HepG2 (cell line): ENCODE data around the gene PET100. TPM values are rescaled to one million over a fixed set of nuclear protein-coding genes. Genes with fewer than 3 reads are reported as not detected.

Experiments
- ARID5B ChIP-seq: IDR thresholded peaks from 2 replicates; pipeline ENCODE4 v1.4.0; 2020; ENCODE audit warnings: mild to moderate bottlenecking, missing genetic modification reagents
- BCLAF1 ChIP-seq: fragments of 450-650 bp; IDR thresholded peaks from 2 replicates; pipeline ENCODE4 v1.6.1; 2017; ENCODE audit warnings: mild to moderate bottlenecking
- BHLHE40 ChIP-seq: IDR thresholded peaks from 2 replicates; pipeline ENCODE4 v1.6.1; 2011; ENCODE audit warnings: low read length, improper control_type of control experiment
- HNF1B ChIP-seq: sonication (generic); formaldehyde crosslinking; IDR thresholded peaks from 2 replicates; pipeline ENCODE4 v1.5.1; 2020; ENCODE audit warnings: mild to moderate bottlenecking, moderate library complexity, missing genetic modification reagents
- KLF16 ChIP-seq, 2 experiments: sonication (generic) in 1 of 2; formaldehyde crosslinking in 1 of 2; IDR thresholded peaks; 2 replicates each; pipeline versions ENCODE4 v1.6.1 to v1.8.0; 2016 to 2023; ENCODE audit warnings: missing genetic modification reagents in 2 of 2, missing compliant biosample characterization in 1 of 2
- LCORL ChIP-seq, 2 experiments: fragments of 450-650 bp in 1 of 2; sonication (generic) in 1 of 2; formaldehyde crosslinking in 1 of 2; IDR thresholded peaks; 2 replicates each; pipeline versions ENCODE4 v1.5.0 to v1.6.1; 2017 to 2020; ENCODE audit warnings: antibody characterized with exemption in 1 of 2, missing genetic modification reagents in 1 of 2
- PCBP2 ChIP-seq: fragments of 200-400 bp; formaldehyde crosslinking; optimal IDR thresholded peaks from 2 replicates; pipeline ENCODE3; 2018; ENCODE audit warnings: low read length, low read depth; ENCODE audit not compliant: poor library complexity, severe bottlenecking
- TSC22D2 ChIP-seq: sonication (generic); formaldehyde crosslinking; IDR thresholded peaks from 2 replicates; pipeline ENCODE4 v1.5.1; 2020; ENCODE audit warnings: missing genetic modification reagents, mild to moderate bottlenecking, borderline replicate concordance
- ZBTB21 ChIP-seq: sonication (generic); formaldehyde crosslinking; IDR thresholded peaks from 2 replicates; pipeline ENCODE4 v1.4.0; 2020; ENCODE audit warnings: missing genetic modification reagents
- ZFYVE20 ChIP-seq: sonication (generic); formaldehyde crosslinking; IDR thresholded peaks from 2 replicates; pipeline ENCODE4 v1.8.0; 2023; ENCODE audit warnings: low read depth, mild to moderate bottlenecking, moderate library complexity, missing genetic modification reagents, borderline replicate concordance
- ZNF207 ChIP-seq: fragments of 450-650 bp; IDR thresholded peaks from 2 replicates; pipeline ENCODE4 v1.6.1; 2016; ENCODE audit warnings: antibody characterized with exemption, borderline replicate concordance
- ZNF431 ChIP-seq: sonication (generic); formaldehyde crosslinking; IDR thresholded peaks from 2 replicates; pipeline ENCODE4 v1.9.0; 2022; ENCODE audit warnings: missing genetic modification reagents, low read depth, mild to moderate bottlenecking, borderline replicate concordance
- ZNF484 ChIP-seq: sonication (generic); formaldehyde crosslinking; IDR thresholded peaks from 2 replicates; pipeline ENCODE4 v1.5.1; 2020; ENCODE audit warnings: mild to moderate bottlenecking, low read depth, missing genetic modification reagents, borderline replicate concordance
- ZNF510 ChIP-seq: sonication (generic); formaldehyde crosslinking; IDR thresholded peaks from 2 replicates; pipeline ENCODE4 v1.4.0; 2020; ENCODE audit warnings: low read depth, mild to moderate bottlenecking, missing genetic modification reagents
- ZNF552 ChIP-seq: sonication (generic); formaldehyde crosslinking; IDR thresholded peaks from 2 replicates; pipeline ENCODE4 v1.9.0; 2022; ENCODE audit warnings: missing genetic modification reagents, mild to moderate bottlenecking, borderline replicate concordance
- ZNF724P ChIP-seq: sonication (generic); formaldehyde crosslinking; IDR thresholded peaks from 2 replicates; pipeline ENCODE4 v1.8.0; 2022; ENCODE audit warnings: missing genetic modification reagents, borderline replicate concordance
- ZNF770 ChIP-seq: sonication (generic); formaldehyde crosslinking; IDR thresholded peaks from 2 replicates; pipeline ENCODE4 v1.5.0; 2020; ENCODE audit warnings: mild to moderate bottlenecking, missing genetic modification reagents
- polyA plus RNA-seq, 8 experiments: library from polyadenylated mRNA; depleted of rRNA in 3 of 8; stranded (reverse) in 7 of 8; unstranded in 1 of 8; fragments of >200 nt; fragmentation: Illumina TruSeq in 4 of 8; extraction: Trizol in 4 of 8; gene quantifications; 2 replicates each; pipeline versions ENCODE4 v1.2.1 to v1.2.3, GENCODE V29; 2011 to 2016; ENCODE audit warnings: low read depth in 4 of 8, missing spikeins in 1 of 8, mixed read lengths in 1 of 8; ENCODE audit not compliant: insufficient read depth in 1 of 8
- total RNA-seq, 5 experiments: library from RNA; depleted of rRNA; stranded (reverse); fragments of >200 nt; fragmentation: Illumina TruSeq; extraction: Trizol; gene quantifications; 2 replicates each; pipeline ENCODE4 v1.2.3, GENCODE V29; 2016; ENCODE audit warnings: low read depth in 1 of 5

Gene PET100
- total and polyA plus RNA-seq, 2 of the 13 experiments (the other 11 are each of a cell fraction or from before 2014, with no cell fraction given) = 22.3 to 66.5 TPM

- no peak for TF ChIP-seq BCLAF1
- TF ChIP-seq TSC22D2 (CRISPR knock-in tag) = no peak
- no peak for TF ChIP-seq KLF16 (CRISPR knock-in tag; IDR thresholded peaks at IDR 0.05)
- no peak for TF ChIP-seq ZNF770 (CRISPR knock-in tag)
- no peak for TF ChIP-seq PCBP2
- TF ChIP-seq ZNF552 (CRISPR knock-in tag) = no peak
- no peak for TF ChIP-seq LCORL (IDR thresholded peaks at IDR 0.05)
- TF ChIP-seq LCORL (CRISPR knock-in tag; IDR thresholded peaks at IDR 0.05) = peak; percentile 33; the same call in 1 of the 2 replicates
- TF ChIP-seq ZNF724P = peak; percentile 88; the same call in 1 of the 2 replicates
- TF ChIP-seq BHLHE40 = no peak
- peak; percentile 26; the same call in 1 of the 2 replicates for TF ChIP-seq HNF1B (CRISPR knock-in tag)
- TF ChIP-seq ZNF510 (CRISPR knock-in tag) = no peak
- TF ChIP-seq ZBTB21 (CRISPR knock-in tag) = no peak
- TF ChIP-seq ZFYVE20 = 0 out of 2 replicates have a peak, but pooled peaks have one; percentile 39
- TF ChIP-seq ZNF207 = no peak
- TF ChIP-seq ZNF484 (CRISPR knock-in tag) = no peak
- TF ChIP-seq ZNF431 (CRISPR knock-in tag) = 0 out of 2 replicates have a peak, but pooled peaks have one; percentile 68
- peak; percentile 33; the same call in 1 of the 2 replicates for TF ChIP-seq ARID5B
Observed at GRCh38 chr19:7680606-7681339, 51.2 kb downstream of the PET100 start, which contains the start of gene TRAPPC5 (continued).
